GM18909 (cell line): Measurements from ENCODE around the gene DAP.
"Not testable (repeated sequence)": the region's sequence is repeated elsewhere in the genome, so short reads cannot be mapped to it uniquely, and the experiment has no call there.

ENCODE experiments used
- ATAC-seq: cut with Tn5 transposase; IDR thresholded peaks from one replicate; pipeline ENCODE4 v1.9.1; 2021; ENCODE audit warnings: mild to moderate bottlenecking; ENCODE audit not compliant: unreplicated experiment, poor library complexity

The DAP gene

DNA sequence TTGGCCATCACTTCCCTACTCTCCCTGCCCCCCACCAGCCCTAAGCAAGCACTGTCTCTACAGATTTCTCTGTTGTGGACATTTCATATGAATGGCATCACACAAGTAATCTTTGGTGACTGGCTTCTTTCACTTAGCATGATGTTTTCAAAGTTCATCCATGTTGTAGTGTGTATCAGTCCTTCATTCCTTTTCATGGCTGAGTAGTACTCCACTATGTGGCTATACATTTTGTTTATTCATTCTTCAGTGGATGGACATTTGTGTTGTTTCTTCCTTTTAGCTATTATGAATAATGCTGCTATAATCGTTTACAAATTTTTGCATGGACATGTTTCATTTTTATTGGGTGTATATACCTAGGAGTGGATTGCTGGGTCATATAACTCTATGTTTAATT, 84.1 kb downstream of the DAP start:
- ATAC-seq = no peak

DNA sequence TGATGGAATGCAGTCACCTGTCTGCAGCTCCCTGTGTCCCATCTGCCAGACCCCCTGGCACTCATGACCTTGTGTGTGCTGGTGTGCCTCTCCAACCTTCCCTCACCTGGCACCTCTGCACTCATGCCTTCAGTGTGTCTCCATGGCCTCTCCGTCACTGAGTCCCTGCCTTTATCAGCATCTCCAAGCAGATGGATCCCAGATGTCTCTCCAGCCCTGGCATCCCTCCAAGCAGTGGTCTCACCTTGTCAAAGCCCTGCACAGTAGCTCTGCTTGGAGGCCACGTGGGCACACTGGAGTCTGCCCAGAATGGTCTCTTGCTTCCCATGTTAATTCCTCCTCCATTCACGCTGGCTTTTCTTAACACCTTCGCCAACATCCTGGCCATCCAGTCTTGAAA, 84.8 kb downstream of the DAP start:
- no peak for ATAC-seq

DNA sequence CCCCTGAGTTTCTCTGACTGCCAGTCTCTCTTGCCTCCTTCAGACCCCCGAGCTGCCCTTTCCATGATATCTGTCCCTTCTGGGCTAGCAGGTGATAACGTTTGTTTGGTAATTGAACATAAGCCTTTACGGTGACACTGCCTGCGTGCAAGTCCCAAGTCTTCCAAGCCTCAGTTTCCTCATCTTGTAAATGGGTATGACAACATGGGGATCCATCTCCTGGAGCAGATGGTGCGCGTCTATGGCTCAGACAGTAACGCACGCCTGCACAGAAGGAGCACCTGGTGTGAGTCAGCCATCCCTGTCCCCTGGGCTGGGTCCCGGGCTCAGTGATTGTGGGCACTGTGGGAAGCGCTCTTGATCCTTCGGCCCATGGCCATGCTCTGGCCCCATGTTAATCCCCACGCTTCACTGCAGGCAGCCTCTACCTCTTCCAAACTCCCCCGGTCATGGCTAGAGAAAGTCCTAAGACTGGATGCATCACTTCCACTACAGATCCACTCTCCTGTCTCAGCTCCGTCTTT, 85.8 kb downstream of the DAP start:
- ATAC-seq = no peak

DNA sequence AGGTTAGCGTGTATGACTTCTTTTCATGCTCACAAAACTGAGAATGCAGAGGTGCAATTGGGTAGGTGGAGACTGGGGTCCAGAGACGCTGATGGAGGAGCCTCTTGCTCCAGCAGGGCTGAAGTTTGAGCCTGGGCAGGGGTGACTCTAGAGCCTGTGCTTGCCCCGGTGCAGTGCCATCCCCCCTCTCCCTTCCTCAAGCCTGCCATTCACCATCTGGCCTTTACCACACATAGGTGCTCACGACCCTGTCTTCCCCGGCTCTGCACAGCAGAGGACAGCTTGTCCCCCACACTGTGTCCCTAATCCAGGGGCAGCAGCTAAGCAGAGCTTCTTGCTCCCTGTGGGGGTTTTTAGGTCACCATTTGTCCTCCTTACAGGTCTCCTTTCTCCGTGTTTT, 86.5 kb downstream of the DAP start:
- ATAC-seq = no peak

DNA sequence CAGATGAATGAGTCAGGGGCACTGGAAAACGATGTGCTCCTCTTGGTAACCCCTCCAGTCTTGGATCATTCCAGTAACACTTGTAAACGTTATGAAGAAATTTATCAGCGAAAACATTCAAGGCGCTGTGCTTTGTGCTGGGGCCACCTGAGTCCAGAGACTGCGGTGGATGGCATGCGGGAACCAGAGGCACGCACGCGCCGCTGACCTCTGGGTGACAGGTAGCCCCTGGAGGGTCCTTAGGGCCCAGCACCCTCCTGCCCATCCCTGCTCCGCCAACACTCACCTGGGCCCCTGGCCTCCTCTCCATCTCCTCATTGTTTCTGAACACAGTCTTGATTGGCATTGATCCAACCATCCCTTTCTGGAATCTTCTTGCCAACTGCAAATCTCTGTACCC, 86.9 kb downstream of the DAP start:
- no peak for ATAC-seq

DNA sequence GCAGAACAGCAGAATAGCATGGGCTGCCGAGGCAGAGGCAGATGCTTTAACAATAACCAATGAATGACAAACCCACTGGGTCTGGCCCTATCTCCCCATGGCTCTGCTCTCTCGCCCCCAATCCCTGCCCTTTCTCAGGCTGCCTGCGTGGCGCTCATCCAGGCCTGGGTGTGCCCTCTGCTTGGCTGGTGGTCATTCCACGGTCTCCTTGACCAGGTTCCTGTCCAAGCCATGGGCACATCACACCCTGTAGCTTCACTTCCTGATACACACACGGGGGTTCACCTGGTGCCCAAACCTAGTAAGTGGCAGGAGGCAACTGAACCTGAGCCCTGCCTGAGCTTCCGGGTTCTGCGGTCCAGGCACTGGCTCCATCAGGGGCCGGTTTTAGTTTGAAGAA, 87.6 kb downstream of the DAP start:
- ATAC-seq = no peak

DNA sequence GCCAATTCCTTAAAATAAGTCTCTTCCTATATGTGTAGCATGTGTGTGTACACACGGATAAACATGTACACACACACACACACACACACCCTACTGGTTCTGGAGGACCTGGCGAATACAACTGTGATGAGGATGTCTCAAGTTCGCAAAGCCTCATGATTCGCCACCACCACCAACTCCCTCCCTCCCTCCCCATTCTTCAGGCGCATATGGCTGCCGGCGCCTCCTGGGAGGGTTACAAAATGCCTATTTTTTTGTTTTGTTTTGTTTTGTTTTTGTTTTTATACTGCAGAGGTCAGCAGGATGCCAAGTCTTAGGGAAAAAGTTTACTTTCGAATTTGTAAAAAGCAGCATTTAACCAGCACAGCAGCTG, 88.0 kb downstream of the DAP start:
- no peak for ATAC-seq

DNA sequence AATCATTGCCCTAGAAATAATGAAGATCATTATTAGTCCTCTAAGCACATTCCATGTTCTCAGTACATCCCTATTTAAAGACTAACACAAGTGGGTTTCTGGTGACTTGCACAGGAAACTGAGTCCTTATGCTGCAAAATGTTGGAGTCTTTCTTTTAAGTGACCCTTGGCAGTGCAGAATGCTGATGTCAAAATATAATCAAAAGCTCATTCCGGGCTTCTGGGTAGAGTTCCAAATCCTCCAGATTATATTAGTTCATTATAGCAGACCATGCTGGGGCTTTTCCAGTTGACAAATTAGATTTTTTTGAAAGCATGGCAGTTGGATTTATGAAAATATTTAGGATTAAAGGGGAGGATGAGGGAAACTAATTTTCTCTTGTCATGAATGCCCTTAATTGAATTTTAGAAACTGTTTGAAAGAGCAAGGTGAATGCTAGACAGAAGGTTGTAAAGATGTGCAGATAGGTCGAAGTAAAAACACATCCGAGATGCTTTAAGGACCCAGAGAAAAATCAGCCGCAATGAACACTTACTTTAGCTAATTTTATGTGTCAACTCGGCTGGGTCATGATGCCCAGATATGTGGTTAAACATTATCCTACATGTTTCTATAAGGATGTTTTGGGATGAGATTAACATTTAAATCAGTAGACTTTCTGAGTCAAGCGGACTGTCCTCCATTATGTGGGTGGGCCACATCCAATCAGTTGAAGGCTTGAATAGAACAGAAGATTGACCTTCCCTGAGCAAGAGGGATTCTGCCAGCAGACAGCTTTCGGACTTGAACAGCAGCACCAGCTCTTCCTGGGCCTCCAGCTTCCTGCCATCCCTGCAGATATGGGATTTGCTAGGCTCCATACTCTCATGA, 88.7 kb downstream of the DAP start:
- no peak for ATAC-seq

DNA sequence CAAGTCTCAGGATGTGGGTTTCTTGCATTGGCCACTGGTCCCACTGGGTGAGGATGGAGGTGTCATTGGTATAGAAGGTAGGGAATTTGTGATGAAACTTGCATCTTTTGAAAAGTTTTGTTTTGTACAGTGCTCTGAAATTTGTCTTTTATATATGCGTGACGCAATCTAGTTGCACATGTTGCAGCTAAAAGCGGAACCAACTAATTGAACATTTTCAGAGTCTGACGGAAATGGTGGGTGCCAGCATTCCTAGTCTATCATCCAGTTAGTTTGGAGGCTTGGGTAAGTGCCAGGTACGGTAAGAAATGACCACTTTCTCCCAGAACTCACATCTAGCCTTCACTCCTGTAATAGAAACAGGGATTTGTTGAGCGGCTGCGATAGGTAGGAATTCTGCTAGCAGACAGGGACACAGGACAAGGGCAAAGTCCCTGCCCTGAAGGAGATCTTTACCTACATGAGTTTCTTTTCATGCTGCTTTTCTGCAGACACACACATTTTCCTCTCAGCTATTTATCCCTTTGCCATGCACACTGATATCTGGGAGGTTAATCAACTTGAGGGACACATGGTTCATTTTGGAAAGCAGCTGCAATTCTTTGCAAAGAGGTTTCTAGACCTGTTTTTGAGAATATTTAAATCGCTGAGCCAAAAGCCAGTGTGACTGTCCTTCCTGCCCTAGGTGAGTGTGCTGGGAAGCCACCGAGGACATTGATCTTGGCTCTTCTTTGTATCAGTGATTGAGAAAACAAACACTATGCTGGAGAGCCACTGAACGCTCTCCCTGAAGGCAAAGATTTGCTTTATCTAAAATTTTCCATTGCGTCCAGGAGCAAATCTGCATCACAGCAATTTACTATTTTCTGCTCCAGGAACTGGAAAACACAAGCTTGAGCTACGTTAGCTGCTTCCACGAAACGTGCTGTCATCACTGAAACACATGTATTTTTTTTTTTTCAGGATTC, 89.7 kb downstream of the DAP start:
- no peak for ATAC-seq

DNA sequence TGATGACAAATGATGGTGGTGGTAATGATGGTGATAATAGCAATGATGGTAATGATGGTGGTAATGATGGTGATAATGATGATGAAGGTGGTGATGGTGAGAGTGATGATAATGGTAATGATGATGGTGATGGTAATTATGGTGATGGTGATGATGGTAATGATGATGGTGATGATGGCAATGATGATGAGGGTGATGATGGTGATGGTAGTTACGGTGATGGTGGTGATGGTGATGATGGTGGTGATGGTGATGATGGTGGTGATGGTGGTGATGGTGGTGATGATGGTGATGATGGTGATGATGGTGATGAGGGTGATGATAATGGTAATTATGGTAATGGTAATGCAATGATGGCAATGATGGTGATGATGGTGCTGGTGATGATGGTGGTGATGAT, 91.1 kb downstream of the DAP start:
- no peak for ATAC-seq

DNA sequence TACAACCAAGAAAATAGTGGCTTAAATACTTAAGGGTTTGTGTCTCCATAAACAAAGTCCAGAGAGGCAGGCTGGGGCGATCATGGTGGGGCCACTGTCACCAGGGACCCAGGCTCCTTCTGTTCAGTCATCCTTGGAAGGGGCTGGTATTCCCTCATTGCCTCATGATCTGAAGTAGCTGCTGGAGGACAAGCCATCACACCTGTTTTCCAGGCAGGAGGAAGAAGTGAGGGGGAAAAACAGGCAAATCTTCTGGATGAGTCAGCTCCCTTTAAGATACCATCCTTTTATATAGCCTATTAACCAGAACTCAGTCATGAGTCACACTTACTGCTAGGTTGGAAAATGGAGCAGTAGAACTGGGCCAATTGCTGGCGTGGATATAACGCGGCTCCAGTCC, 92.3 kb downstream of the DAP start:
- ATAC-seq = no peak

DNA sequence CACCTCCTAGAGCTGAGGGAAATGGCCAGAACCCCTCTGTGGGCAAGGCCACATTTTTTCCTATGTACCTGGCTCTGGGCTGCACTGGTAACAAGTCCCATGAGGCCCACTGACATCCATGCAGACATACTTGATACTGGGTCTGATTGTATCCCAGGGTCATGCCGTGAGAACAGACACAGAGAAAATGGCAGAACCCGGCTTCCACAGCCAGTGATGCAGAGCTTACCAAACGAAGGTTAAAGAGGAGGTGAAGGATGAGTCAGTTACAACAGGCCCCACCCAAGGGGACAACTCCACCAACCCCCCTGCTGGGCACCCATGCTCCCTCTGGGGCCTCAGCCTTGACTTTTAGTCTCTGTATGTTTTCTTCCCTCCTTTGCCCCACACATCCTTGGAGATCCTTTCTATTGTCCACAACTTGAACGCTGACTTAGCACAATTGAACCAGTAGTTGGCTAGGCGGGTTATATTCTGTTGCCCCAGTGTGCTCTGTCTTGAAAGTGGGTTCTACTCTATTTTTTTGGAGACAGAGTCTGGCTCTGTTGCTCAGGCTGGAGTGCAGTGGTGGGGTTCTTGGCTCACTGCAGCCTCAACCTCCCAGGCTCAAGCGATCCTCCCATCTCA, 93.5 kb downstream of the DAP start:
- no peak for ATAC-seq

DNA sequence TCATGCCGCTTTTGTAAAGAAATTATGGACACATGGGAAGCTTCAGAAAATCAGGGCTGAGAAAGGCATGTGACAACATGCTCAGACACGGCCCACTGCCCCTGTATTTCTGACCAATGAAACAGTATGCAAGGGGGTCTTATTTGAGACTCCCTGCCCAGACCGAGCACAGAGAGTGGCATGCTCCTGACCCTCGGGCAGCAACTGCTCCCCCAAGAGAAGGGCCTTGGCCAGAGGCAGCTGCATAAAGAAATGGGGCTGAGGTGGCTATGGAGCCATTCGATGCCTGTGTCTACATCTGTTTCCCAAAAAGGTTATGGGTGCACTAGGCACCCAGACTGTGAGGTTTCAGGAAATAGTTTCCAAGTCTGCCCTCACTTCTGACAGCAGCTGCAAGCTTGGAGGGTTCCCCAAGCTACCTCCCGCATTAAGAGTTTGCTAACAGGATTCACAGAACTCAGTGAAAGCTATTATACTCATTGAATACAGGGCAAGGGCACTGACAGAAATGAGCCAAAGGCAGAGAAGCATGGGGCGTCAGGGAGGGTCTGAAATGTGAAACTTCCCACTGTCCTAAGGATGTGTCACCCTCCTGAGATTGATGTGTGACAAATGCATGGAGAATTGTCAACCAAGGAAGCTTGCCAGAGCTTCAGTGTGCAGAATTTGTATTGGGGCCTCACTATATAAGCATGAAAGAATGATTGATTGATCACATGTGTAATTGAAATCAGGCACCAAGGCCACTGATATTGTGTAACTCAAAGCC, 94.3 kb downstream of the DAP start:
- ATAC-seq = no peak

DNA sequence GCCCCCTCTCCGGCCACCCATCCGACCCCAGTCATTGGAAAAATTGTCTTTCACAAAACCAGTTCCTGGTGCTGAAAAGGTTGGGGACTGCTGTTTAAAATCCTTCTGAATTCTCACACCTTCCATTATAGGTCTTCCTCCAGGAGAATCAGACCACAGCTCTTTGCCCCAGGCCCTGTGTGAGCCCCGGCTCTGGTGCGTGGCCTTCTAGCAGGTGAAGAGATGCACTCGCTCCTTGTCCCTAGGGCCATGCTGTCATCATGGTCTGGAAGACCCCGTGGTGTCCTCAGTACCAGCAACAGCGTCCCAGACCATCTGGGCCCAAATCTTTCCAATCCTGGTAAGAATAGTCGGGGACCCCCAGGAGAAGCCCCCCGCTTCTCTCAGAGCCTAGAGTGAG, 95.2 kb downstream of the DAP start:
- ATAC-seq = no peak

DNA sequence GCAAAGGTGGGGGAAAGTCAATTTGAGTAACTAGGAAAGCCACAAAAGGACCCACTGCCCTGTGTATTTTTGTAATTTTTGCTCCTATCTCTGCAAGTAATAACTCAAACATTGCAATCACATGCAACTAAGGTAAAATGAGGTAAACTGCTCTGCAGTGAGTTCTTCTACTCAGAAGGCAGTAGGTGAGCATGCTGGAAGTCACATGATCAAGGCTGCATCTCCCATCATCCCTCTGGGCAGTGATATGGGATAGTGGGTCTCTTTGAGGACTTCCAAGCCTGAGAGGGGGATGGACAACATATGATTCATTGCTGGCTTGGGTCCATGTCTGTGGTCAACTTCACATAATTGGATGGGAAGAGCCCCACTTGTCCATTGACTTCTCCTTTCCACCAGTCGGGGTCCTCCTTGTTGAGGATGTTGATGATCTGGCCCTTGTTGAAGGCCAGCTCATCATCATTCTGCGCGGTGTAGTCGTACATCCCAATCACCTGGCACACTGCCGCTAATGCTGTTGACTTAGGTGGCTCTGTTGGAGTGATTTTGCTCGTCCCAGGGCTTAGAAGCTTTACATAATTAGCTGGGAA, 96.8 kb downstream of the DAP start:
- ATAC-seq = not testable (repeated sequence)

DNA sequence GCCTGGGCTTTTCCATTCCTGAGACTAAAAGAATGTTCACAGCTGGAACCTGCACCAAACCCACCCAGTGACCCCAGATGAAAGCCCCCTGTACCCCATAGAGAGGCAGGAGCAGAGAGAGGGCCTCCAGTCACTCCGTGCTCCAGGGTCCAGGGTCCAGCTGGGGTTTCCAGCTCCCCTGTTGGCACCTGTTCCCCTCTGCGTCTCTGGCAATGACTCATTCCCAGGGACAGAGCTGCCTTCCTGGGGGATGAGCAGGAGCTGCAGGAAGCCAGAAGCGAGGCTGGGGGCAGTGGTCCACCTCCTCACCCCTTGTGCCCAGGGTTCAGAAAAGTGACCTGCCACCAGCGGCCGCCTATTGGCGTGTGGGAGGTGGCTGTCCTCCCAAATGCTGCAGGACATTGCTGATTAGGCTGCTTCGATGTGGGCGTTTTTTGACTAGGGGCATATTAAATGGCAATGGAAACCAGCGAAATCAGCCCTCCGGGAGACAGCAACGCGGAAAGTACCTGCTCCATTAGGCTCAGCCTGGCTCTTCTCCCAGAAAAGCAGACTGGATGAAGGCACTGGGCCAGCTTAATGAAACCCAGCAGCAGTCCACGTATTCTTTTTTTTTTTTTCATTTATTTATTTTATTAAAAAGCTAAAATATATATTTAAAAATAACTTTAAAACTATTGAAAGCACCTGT, 97.4 kb downstream of the DAP start:
- no peak for ATAC-seq

DNA sequence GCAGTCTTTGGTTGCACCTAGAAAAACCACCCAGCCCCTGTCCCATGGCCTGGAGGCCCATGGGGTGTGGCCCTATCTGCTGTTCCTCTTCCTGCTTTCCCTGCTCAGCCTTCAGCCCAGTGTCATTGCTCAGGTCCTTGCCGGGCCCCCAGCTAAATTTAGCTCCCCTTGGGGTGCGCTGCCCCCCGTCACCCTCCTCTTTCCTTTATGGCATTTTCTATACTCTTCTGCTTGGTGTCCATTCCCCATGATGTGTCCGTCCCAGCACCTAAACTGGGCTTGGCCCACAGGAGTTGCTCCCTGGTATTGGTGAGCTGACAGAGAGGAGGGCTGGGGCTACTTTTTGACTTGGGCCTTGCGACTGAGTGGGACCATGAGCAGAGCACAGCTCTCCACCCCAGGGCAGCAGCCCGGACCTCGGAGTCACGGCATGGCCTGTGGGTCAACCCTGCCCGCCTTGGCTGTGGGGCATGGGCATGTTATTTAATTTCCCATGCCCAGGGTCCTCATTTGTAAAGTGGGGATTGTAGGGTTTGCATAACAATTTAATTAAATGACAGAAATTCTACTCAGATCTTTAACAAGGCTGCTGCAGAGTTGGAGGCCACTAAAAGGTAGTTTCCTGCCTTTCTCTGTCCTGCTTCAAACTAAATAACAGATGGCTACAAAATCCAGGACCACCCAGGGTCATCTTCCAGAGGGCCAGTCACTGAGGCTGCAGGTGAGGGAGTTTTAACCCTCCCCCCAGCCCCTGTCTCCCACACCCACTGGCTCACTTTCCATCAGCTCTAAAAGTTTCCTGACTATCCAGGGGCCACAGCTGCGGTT, 98.2 kb downstream of the DAP start:
- ATAC-seq = no peak

DNA sequence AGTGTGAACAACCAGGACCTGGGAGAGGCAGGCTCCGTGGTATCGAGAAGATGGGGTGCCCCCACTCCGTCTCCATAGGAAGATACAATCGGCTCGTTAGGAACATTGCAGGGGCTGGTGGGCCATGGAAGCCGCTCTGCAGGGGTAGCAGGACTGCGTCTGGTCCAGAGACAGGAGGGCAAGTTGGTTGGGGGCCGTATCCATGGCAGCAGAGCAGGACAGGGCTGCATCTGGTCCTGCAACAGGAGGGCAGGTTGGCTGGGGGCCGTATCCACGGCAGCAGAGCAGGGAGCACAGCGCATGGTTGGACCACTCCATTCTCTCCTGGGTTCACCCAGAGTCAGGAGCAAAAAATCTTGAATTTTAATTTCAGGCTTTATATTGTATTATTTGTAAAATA, 99.0 kb downstream of the DAP start:
- ATAC-seq = no peak
